GM21390 (cell line): ENCODE measurements around the gene BIRC7.

ENCODE experiments used
- ATAC-seq: cut with Tn5 transposase; IDR thresholded peaks from one replicate; pipeline ENCODE4 v1.9.1; 2021; ENCODE audit not compliant: unreplicated experiment

The BIRC7 gene

DNA sequence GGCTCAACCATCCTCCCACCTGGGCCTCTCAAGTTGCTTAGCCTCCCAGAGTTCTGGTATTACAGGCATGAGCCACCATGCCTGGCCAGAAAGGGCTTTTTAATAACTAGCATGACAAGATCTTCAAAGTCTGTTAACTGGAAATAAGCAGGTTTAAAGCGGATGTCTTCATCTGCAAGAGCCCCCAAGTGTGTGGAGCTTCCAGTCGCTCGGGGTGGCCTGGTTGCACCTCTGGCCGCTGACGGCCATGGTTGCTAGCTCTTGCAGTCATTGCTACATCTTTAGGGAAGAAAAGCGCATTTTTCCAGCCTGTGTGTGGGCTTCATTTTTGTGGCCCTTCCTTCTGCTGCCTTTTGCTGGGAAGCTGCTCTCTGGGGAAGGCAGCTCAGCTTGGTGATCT lies 44.7 kb downstream of the BIRC7 start:
- no peak for ATAC-seq

DNA sequence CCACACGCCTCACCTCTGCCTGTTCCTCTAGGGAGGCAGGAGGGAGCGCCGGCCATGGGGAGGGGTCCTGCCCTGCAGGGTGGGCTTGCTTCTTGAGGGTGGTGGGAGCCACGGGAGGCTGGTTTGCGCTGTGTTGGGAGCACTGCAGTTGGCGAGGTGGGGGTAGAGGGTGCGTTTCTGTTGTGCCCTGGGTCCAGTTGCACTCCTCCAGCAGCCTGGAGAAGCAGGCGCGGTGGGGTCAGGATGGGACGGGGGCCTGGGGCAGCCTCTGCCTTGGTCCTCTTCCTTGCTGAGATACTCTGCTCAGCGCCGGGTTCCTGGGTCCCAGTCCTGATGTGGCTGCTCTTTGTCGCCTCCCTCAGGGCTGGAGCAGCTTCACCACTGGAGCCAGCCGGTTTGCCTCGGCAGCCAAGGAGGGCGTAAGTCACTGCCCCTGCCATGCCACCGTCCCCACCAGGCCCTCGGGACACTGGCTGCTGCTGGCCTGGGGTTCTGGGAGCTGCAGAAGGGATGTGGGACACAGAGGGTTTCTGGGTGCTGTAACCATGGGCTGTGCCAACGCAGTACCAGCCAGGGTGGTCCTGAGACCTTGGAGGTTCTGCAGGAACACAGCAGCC lies 45.3 kb downstream of the BIRC7 start:
- no peak for ATAC-seq

DNA sequence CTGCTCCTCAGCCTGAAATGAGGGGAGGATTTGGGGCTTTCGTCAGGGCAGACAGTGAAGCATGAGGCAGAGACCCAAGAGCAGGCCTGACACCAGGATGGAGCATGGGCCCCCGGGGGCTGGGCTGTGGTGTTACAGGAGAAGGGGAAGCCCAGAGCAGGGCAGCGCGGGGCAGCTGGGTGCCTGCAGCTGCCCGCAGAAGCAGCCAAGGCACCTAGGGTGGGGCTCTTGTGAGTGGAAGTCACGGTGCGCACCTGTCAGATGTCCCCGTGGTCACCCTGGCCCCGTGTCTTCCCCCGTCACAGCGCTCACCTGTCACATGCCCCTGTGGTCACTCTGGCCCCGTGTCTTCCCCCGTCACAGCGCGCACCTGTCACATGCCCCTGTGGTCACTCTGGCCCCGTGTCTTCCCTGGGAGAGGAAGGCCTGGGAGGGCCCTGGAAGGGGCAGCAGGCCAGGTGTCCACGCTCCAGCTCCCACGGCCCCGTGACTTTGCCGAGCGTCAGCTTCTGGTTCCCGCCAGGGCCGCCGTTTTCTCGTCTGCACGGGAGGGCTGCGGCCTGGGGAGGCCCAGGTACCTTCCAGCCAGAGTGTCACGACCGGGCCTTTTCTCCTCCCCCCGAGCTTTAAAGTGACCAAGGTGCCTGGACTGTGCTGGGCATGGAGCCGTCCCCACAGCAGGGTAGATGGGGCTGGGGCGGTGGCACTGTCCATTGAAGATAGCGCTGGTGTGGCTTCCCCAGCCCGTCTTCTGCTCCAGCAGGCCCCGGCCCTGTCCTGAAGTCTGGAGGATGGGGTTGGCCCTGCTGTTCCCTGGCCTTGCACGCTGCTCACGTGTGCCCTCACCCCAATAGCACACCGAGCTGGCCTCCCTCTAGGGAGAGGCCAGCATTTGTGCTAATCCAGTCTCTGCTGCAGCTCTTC lies 46.3 kb downstream of the BIRC7 start:
- no peak for ATAC-seq

DNA sequence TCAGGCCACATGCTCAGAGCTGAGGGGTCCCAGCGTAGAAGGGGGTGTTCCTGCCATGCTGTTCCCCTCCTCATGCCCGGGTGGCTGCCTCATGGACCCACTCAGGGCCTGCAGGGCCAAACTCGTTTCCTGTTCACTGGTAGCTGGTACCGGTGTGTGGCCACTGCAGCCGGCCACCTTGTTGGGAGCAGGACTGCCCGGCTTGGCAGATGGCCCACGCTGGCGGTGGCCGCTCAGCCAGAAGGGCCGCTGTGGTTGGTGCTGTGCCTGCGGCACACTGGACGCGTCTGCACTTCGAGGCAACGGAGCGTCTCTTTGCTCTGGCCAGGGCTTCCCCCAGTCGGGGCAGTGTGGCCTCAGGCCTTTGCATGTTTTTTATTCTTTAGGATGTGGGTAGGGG lies 47.2 kb downstream of the BIRC7 start:
- ATAC-seq, result no peak

DNA sequence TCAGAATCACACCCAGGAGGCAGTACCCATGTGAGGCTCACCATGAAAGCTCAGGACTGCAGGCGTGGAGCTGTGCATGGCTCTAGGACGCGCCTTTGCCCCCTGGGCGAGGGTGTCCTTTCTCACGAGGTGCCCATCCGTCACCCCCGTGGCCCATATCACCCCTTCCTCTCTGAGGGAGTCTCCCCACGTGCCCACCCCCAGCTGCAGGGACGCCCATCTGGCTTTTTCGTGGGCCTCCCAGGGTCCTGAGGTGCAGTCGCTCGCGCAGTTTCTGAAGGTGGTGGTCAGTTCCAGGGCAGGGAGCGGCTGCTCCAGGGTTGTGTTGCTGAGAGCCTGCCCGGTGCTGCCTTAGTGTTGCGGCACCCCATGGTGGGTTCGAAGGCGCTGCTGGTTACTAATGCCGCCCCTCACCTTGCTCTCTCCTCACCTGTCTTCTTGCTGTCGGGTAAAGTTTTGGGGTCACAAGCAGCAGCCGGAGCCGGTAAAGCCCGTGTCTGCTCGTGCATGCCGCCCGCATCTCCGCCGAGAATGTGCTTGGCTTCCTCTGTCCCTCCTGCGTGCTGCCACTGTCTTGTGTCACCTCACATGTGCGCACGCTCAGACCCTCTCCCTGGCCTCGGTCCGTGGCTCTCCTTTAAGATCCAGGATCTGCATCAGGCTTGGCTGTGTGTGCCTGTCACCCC lies 47.8 kb downstream of the BIRC7 start:
- ATAC-seq, result no peak

DNA sequence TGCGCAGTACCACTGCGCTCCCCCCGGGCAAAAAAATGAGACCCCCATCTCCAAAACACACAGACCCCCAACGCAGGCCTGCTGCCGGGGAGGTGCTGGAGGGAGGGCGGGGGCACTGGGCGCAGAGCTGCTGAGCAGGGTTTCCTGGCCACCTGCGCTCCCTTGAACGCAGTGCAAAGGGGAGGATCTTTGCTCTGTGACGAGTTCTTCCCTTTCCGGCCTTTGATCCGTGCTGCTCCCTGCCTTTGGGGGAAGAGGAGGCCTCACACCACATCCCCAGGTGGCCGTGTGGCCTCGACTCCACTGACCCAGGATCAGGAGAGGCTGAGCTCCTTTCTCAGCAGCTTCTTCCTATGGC lies 48.4 kb downstream of the BIRC7 start:
- ATAC-seq, result no peak

DNA sequence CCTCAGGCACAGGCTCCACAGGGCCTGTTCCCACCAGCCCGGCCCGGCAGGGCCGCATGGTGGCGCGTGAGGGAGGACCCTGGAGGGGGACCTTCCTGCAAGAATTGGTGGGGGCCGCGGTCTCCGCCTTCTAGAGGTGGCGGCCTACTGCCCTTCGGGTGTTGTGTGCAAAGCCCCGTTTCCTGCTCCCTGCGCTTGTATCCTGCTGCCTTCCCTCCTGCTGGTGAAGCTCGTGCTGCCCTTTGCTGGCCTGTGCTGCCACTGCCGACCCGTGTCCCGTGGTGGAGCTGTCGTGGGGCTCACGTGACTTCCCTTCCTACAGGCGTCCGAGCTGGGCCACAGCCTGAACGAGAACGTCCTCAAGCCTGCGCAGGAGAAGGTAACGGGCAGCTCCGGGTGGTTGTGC lies 48.8 kb downstream of the BIRC7 start:
- ATAC-seq, result no peak

DNA sequence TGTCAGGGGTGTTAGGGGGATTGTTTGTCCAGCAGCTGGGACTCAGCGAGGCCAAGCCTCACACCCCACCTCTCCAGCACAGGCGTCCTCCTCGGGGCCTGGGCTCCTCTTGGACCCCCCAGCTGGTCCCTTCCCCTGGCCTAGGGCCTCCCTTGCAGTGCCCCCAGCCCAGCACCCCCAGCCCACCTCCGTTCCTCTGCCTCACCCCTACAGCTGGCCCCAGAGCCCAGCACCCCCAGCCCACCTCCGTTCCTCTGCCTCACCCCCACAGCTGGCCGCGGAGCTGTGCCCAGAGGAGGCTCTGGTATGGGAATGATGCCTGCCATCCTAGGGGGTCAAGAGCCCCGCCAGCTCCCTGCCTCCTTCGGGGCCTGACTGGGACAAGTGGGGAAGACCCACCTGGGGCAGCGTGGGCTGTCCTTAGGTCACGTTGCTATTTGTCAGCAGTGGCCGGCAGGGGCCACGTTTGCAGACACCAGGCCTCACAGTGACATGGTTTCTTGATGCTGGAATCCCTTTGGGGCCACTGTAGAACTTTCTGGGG lies 49.3 kb downstream of the BIRC7 start:
- ATAC-seq, result no peak

DNA sequence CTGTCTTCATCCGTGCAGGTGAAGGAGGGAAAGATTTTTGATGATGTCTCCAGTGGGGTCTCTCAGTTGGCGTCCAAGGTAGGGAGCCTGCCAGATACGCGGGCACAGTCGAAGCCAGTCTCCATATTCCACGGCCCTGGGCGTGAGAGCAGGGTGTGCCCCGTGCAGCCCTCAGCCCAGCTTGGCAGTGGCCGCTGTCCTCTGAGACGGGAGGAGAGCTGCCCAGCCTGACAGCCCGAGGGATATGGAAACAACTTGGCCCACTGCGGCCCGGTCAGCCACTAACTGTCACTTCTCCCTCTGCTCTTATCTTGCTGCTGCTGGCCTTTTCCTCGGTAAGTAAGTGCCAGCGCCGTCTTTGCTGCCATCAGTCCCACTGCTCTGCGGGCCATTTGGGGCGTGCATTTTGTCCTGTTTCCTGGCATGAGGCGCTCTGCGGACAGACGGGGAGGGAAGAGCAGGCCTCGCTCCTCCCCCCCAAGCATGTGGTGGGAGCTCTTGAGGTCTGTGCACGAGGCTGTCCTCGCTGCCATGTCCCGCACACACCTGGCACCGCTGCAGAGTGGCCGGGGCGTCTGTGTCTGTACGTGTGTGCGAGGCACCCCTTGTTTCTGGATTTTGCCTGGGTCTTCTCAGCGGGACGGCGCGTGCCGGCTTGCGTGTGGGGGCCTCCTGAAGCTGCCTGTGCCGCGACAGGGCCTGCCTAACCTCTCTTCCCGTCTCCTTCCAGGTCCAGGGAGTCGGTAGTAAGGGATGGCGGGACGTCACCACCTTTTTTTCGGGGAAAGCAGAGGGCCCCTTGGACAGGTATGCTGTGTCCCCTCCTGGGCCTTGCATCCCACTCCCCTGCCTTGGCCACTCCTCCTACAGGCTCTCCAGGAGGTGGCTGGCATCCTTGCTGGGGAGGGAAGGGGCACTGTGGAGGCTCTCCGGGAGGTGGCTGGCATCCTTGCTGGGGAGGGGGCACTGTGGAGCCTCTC lies 50.2 kb downstream of the BIRC7 start:
- no peak for ATAC-seq

DNA sequence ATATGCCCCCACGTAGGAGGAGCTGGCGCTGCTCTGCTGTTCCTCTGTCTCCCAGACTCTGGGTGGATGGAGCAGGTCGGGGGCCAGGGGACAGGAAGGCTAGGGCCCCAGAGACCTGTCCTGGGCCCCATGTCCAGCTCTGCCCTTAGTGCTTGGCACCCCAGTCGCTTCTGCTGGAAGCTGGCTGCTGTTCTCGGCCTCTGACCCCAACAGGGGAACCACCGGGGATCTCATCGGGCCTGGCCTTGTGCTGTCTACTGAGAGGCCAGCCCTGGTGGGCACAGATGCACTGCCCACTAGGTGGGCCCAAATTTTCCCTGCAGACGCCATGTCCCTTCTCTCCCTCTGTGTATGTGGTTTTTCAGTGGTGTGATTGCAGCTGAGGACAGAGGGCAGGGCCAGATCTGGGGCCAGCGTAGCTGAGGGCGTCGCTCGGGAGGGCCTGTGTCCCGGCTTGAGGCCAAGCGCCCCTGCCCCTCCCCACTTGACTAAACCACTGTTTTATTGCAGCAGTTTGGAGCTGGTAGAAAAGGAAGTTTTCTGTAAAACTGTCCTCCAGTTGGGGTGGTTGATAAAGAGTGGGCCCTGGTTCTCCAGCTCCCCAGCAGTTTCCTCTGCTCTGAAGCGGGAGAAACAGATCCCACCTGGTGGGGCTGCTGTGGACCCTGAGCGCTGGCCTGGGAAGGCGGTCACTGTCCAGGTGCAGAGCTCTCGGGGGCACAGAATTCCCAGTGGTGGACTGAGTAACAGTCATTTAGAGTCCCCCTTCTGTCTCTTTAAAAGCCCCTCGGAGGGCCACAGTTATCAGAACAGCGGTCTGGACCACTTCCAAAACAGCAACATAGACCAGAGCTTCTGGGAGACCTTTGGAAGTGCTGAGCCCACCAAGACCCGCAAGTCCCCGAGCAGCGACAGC lies 51.3 kb downstream of the BIRC7 start:
- ATAC-seq, result no peak

DNA sequence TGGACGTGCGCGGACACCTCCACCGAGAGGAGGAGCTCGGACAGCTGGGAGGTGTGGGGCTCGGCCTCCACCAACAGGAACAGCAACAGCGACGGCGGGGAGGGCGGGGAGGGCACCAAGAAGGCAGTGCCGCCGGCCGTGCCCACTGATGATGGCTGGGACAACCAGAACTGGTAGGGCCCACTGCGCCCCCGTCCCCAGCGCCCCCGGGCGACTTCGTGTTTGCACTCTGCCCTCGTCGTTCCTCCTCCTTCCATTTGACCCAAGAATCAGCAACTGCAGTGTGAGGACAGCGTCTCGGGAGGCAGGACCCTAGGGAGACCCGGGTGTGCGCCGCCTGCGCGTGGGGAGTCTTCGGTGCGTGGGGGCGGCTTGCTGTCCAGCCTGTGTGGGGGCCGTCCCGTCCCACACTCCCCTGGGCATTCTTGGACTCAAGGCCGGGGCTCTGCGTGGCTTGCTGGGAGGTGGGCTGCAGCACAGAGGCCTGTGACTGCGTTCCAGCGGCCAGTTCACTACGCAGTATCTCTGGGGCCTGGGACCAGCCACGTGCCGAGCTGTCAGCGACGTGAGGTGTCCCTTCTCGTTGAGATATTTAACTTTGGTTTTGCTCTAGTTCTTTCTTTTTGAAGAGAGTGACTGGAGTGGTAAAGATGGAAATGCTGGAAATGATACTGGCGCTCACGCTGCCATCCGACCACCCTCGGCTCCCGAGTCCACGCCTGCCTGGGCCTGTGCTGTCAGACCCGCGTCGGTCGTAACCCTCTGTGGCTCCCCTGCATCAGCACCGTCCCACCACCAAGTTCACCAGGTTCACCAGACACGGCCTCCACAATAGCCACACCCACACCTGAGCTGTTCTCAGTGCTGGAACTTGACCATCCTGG lies 52.2 kb downstream of the BIRC7 start:
- ATAC-seq, result no peak

DNA sequence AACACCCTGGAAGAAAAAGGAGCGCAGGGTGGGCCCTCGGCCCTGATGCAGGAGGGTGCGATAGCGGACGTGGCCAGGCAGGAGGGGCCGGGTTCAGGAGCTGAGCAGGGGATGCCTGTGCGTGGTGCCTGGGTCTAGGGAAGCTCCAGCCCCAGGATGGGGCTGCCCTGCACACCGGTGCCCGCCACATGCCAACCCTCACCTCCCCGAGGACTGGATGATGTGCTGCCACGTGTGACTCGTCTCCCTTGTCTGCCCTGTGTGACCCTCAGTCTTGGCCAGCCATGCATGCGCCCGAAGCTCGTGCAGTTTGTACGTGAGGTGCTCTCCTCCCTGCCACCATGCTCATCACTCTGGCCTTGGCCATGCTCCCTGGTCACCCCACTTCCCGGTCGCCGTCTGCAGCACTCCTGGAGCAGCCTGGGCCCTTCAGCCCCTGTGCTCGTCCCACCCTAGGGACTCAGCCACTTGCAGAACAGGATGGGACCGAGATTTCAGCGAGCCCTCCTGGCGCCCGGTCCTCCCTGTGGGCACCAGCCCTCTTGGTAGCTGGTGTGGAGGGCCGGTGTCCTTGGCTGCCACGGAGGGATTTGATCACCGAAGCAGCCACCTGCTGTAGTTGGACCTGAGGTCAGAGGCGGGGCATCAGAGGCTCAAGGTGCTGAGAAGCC lies 53.0 kb downstream of the BIRC7 start:
- no peak for ATAC-seq

DNA sequence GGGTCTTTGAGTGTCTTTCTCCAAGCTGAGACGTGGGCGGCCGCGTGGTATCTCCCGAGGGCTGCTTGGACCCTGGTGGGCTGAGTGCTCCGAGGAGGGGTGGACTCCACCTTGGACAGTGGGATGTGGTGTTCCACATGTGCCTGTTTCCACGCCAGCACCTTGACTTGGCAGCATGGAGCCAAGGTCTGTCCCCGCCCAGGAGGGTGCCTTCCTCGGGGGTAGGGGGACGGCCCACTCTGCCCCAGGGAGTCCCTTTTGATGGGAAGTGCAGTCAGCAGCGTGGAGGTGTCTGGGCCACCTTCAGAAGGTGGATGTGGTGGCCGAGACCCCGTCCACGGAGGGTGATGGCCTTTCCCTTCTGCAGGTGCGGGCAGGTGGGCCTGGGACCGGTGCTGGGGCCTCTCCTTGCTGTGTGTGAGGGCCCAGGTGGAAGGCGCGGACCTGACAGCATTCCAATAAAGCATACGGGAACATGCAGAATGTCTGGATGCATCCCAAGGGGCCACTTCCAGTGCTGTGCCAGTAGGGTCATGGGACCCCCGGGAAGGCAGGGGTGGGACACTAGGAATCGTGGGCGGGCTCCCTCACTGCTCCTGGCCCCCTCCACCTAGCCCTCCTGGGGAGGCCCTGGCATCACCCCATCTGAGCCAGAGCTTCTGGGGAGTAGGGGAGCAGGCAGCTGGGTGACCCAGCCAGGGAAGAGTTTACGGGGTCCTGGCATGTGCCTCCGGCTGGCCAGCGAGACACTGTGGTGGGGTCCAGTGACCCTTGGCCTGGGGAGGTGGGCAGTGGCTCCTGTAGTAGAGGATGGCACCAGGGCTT lies 53.8 kb downstream of the BIRC7 start:
- no peak for ATAC-seq
